CD4-positive, alpha-beta T cell treated with Interleukin-15 for 4 hours (primary cell): ENCODE measurements around the gene SHTN1.

Experiments used
- DNase-seq: peaks from one replicate; pipeline ENCODE4 v3.0.0-alpha.2; 2020; ENCODE audit warnings: low spot score

Gene SHTN1

GRCh38 chr10:116833986-116834985 is 170.7 kb downstream of the SHTN1 start:
- DNase-seq, result no peak

GRCh38 chr10:116831790-116832189 is 173.2 kb downstream of the SHTN1 start:
- DNase-seq, result no peak
